Mucosa of gallbladder (tissue), 1 donor: ENCODE data around the gene UBE2L3. TPM values are rescaled to one million over a fixed set of nuclear protein-coding genes. Genes with fewer than 3 reads are reported as not detected.
"Not testable (repeated sequence)": the region's sequence is repeated elsewhere in the genome, so short reads cannot be mapped to it uniquely, and the experiment has no call there.

Experiments used
- DNase-seq: peaks from one replicate; pipeline ENCODE4 v3.0.0-alpha.2; 2020; ENCODE audit warnings: low spot score
- total RNA-seq: library from RNA; stranded (reverse); gene quantifications from one replicate; pipeline ENCODE4 v1.2.1, GENCODE V29; 2021
- donor health status: DM: no; HTN: no; CAD: no.

The UBE2L3 gene
- total RNA-seq, 1 donor from 2014 or later, result 55.4 TPM

DNA sequence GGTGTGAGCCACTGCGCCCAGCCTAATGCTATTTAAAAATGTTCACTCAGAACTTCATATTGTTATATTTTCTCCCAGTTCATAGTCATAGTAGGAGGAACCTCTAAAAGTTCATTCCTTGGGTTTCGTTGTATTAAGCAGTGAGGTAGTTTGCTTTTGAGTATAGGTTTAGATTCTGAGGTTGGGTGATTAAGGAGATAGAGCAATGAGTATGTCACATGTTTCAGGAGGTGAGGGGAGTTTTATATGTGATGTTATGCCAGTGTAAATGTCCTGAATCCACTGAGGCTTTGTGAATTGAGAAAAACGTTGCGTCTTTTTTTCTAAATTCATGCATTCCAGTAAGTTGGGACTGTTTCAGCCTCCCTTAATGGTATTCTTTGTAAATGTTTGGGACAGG lies 4.2 kb downstream of the UBE2L3 start:
- no peak for DNase-seq

DNA sequence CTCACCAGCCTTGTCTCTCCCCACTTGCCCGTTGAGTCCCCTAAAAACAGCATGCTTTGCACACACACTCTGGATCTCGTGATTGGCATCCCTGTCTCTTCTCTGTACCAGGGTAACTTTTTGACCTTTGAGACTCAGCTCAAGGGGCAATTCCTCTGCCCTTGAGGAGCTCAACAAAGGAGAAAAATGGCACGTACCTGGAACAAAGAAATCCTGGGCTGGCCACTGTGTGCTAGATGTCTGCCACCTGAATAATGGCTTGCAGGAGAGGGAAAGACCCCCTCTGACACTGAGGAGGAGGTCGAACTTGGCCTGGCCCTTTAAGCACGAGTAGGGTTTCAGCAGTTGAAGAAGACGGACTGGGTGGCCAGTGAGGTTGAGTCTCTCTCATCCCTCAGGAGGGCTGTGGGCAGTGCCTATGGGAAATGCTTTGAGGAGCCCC lies 5.8 kb downstream of the UBE2L3 start:
- no peak for DNase-seq

DNA sequence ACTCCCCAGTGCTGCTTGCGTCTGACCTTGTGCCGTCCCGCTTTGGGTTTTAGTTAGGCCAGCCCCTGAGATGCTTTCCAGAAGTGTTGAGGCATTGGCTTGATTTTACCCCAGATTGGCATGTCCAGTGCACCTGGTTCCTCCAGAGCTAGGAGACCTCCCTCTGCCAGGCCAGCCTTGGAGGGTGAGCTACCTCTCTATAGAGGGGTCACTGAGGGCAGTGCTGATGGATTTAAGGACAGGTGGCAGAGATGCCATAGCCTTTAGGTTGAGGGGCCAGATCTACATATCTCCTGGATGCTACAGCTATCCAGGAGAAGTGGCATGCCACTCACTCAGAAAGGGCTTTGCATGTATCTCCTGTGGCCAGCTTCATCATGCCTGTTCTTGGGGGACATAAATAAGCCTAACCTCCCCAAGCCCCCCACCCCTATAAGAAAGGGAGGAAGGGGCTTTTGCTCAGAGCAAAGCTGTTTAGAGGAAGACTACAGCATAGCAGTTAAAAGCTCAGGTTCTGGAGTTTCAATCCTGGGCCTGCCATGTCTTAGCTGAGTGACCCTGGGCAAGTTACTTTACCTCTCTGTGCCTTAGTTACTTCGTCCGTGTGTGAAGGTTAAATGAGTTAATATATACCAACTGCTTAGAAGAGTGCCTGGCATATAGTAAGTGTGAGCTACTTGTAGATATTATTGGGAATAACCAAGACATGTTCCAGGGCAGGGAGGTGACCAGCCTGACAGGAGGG lies 6.4 kb downstream of the UBE2L3 start:
- DNase-seq, result no peak

DNA sequence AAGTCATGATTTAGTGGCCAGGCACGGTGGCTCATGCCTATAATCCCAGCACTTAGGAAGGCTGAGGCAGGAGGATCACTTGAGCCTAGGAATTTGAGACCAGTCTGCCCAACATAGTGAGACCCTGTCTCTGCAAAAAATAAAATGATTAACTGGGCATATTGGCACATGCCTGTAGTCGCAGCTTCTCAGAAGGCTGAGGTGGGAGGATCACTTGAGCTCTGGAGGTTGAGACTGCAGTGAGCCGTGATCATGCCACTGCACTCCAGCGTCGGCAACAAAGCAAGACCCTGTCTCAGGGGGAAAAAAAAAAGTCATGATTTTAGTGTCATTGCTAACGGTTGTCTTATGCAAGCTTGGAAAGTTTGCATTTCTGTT lies 11.9 kb downstream of the UBE2L3 start:
- no peak for DNase-seq

DNA sequence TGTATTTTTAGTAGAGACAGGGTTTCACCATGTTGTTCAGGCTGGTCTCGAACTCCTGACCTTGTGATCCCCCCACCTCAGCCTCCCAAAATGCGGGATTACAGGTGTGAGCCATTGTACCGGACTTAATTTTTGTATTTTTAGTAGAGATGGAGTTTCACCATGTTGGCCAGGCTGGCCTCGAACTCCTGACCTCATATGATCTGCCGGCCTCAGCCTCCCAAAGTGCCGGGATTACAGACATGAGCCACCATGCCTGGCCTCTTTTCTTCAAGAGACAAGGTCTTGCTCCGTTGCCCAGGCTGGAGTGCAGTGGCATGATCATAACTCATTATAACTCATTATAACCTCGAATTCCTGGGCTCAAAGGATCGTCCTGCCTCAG lies 13.1 kb downstream of the UBE2L3 start:
- not testable (repeated sequence) for DNase-seq

DNA sequence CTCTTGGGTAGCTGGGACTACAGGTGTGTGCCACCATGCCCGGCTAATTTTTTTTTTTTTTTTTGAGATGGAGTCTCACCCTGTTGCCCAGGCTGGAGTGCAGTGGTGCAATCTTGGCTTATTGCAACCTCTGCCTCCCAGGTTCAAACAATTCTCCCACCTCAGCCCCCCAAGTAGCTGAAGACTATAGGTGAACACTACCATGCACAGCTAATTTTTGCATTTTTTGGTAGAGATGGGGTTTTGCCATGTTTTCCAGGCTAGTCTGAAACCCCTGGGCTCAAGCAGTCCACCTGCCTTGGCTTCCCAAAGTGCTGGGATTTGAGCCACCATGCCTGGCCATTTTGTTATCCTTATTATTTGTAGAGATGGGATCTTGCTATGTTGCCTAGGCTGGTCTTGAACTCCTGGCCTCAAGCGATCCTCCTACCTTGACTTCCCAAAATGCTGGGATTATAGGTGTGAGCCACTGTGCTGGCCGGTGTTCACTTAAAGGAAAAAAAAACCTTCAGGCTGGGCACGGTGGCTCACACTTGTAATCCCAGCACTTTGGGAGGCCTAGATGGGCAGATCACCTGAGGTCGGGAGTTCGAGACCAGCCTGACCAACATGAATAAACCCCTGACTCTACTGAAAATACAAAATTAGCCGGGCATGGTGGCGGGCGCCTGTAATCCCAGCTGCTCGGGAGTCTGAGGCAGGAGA lies 13.6 kb downstream of the UBE2L3 start:
- not testable (repeated sequence) for DNase-seq

DNA sequence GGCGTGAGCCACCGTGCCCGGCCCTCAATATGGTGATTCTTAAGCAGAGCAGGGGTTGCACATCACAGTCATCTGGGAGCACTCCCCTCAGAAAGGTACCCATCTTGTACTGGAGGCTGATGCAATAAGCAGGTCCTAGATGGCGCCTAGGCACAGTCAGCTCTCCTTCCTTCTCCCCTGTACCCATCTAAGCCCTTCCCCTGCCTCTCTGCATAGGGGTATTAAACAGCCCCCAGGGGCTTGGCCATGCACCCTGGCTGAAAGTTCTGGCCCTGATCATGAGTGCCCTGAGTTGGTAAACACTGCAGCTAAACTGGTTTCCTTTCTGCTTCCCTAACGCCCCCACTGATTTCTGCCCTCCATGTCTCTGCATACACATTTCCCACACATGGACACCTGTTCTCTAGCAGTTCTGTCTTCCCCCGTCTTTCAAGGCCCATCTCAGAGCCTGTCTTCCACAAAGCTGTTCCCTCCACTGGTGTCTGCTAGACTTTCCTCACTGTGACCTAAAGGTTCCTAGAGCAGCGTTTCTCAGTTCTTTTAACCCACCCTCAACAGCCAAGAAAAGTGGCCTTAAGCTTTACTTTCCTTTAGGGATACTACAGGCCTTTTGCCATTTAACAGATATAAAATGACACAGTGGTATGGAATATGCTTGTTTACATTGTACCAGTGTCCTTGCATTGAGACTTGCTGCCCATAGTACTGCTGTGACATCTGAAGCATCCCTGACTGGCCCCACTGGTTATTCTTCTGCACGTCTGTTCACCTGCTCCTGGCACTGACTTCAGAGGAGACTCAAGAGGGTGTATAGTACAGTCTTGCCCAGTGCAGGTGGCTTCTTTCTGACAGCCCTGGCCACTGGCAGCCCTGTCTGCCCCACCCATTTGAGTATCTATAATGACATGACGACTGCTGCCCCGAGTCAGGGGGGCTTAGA lies 15.6 kb downstream of the UBE2L3 start:
- DNase-seq, result no peak

DNA sequence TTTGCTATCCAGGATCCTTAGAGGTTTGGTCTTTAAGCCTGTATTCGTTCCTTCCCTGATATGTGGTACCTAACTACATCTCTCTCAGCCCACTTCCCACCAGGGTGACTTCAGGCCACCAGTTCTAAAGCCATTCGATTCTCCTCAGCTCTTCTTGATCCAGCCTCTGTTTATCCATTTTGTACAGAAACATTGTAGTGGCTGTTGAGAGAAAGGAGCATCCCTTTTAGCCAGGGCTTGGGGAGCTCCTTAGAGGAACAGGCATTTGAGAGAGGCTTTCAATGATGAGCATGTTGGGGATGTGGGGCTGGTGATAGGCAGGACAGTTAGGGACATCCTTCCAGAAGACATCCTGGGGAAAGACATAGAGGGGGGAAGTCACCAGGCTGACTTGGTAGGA lies 17.9 kb downstream of the UBE2L3 start:
- no peak for DNase-seq

DNA sequence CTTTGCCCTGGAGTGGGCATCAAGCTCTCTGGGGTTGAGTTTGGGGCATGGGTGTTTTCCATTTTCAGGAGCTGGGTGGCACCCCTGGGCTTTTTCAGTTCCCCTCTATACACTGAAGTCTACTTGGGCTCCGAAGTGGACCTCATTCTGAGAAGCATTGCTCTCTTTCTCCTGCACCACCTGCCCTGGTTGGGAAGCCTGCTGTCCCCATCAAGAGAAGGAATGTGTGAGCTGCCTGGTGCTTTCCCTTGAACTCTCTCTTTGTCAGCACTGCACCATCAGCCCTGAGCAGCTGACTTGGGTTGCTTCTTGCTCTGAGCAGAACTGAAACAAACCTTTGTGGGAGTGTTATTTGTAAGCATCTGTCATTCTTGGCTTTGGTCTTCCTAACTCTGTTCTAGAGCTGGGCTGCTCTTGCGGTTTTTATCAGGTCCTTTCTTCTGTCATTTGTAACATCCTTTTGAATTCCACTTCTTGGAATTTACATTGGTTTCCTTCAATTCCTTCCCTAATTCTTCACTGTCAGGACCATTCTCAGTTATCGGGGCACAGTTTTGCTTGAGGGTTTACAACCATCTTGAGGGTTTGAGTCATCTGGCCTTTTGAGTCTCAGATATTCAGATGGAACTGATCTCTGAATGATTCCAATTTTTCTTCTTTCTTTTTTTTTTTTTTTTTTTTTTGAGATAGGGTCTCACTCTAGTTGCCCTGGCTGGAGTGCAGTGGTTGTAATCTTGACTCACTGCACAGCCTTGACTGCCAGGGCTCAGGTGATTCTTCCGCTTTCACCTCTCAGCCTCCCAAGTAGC lies 20.5 kb downstream of the UBE2L3 start:
- DNase-seq, result no peak

DNA sequence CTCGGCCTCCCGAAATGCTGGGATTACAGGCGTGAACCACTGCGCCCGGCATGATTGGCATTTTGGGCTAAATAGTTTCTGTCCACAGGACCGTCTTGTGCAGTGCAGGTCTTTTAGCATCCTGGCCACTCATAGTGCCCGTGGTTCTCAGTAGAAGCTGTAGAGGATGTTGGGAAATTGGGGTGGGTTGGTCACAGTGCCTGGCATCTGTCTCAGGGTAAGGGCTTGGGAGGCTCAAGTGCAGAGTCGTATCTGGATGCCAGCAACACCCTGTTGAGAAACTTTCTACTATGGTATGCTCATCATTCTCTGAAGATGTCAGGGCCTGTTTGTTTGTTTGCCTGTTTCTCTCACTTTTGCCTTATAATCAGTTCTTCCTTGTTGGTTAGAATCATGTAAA lies 21.9 kb downstream of the UBE2L3 start:
- DNase-seq, result no peak

DNA sequence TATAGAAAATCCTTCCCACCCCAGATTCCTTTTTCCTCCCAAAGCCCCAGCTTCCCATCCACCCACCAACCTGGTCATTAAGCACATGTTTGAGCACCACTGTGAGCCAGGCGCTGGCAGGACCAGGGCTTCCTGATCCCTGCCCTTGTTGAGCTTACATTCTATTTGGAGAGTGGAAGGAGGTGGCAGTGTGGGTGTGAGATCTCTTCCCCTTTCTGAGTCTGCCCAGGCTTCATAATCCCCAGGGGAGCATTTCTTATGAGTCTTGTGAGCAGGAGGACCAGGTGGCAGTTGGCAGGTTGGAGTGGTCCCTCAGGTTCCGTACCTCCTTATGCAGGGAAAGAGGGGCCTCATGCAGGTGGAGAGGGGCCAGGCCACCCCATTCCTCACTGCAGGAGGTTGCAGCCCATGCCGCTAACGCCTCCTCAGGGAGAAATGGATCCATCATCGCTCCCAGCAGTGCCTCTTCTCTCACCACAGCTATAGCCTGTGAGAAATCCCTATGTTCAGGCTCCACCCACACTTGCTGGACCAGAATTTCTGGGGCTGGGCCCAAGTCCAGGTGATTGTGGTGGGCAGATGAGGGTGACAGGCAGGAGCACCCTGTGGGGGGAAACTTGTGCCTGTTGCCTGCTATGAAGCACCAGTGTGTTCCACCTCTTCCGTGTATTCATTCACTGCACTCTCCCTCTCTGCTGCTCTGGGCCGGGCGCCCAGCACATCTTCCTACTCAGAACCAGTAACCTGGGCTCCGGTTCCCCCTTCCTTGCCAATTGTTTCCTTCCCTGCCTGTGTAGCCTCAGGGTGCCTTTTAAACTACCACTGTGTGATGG lies 23.5 kb downstream of the UBE2L3 start:
- DNase-seq, result no peak

DNA sequence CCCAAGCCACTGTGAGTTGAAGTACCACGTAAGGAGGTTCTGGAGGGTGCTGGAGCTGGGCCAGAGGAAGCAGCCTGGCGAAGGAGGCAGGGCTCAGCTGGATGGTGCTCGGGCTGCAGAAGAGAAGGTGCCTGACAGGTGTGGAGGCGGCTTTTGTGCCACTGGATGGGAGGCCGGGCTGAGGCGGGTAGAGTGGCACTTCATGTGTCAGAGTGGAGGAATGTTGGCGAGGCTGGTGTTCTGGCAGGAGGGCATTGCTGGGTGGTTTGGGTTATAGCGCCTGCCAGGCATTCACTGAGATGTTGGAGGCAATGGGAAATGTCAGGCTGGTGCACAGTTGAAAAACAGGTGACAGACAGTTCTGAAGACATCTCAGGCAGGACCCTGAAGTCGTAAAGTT lies 24.2 kb downstream of the UBE2L3 start:
- DNase-seq, result no peak

DNA sequence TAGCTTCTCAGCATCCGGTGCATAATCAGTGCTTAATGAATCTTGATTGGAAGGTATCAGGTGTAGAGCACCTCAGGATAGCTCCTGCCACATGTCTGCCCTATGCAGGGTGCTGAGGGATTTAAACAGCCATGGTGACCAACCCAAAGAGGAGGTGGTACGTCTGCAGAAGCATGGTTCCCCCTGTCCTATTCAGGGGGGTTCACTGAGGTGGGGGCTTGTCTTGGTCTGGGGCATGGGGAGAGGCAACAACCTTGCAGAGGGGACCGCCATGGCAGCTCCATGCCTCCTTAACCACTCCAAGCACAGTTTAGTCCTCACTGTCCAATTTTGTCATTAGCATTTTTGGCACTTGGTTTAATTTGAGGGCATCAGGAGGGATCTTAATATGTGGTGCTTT lies 24.9 kb downstream of the UBE2L3 start:
- DNase-seq, result no peak

DNA sequence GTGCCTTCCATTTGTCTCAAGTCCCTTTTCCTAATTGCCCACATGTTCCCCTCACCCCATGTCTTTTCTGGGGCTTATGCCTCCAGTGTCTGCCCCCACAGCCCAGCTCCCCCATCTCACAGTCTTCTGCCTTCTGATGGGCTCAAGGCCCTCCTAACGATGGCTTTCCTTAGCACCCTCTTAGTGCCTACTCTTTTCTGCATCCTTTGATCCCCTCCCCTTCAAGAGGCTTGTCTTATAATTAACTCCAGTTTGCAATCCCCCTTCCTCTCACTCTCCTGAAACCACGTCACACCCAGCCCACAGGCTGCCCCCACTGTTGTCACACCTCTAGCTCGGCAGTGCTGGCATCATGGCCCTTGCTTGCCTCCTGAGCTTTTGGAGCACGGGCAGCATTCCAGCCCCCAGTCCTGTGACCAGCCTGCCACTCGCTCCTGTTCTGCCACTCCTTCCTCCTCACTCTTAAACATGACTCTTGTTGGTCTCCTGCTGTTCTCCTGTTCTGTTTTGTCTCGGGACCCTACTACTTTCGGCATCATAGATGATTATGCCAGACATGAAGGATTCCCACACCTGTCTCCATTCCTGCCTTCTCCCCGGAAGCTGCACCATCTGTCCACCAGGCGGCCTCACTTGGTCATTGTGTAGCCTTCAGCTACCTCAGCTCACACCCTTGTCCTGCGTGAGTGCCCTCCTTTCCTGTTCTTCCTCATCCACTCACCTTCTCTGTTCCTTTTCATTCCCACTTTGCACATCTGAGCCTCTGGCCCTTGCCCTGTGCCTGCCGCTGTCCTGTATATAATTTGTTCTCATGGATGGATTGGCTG lies 26.1 kb downstream of the UBE2L3 start:
- no peak for DNase-seq

DNA sequence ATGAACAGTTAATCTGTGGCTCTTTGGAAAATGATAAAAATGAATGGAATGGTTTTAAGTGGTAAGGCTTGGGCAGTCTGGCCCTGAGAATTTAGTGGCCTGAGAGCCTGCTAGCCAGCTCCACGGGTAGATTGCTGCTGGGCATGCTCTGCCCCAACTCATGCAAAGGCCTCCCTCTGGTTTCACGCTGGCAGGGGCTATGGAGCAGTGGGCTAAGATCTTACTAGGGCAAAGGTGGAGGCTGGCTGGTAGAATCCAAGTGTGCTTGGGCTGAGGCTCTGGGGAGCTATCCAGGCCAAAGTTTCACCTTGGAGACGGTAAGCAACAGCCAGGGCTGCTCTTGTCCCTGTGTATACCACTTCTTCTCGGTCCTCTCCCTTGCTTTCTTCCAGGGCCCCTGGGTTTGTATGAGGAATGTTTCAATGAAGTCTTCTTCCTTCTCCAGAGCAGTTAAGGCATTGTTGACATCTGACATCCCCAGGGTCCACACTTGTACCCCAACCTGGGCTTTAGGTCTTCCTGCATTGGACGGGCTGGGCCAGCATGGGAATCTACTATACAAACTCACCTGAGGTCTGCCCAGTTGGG lies 27.4 kb downstream of the UBE2L3 start:
- no peak for DNase-seq

DNA sequence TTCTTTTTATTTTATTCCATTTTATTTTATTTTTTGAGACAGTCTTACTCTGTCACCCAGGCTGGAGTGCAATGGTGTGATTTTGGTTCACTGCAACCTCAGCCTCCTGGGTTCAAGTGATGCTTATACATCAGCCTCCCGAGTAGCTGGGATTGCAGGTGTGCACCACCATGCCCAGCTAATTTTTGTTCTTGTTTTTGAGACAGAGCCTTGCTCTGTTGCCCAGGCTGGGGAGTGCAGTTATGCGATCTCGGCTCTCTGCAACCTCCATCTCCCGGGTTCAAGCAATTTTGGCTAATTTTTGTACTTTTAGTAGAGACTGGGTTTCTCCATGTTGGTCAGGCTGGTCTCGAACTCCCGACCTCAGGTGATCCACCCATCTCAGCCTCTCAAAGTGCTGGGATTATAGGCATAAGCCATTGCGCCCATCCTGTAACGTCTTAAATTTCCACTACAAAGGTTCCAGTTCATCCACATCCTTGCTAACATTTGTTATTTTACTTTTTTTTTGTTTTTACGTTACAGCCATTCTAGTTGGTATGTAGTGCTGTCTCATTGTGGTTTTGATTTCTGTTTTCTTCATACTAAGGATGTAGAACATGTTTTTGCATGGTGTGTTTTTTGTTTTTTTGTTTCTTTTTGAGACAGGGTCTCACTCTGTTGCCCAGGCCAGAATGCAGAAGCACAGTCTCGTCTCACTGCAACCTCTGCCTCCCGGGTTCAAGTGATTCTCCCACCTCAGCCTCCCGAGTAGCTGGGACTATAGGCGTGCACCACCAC lies 29.0 kb downstream of the UBE2L3 start:
- DNase-seq, result not testable (repeated sequence)

DNA sequence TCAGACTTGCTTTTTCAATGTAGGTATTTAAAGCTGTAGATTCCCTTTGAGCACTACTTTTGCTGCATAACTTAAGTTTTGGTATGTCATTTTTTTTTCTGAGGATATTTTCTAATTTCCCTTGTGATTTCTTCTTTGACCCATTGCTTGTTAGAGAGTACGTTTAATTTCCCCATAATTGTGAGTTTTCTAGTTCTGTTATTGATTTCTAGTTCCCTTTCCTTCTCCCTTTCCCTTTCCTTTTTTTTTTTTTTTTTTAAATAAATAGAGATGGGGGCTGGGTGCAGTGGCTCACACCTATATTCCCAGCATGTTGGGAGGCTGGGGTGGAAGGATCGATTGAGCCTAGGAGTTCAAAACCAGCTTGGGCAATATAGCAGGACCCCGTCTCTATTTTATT lies 30.8 kb downstream of the UBE2L3 start:
- no peak for DNase-seq

DNA sequence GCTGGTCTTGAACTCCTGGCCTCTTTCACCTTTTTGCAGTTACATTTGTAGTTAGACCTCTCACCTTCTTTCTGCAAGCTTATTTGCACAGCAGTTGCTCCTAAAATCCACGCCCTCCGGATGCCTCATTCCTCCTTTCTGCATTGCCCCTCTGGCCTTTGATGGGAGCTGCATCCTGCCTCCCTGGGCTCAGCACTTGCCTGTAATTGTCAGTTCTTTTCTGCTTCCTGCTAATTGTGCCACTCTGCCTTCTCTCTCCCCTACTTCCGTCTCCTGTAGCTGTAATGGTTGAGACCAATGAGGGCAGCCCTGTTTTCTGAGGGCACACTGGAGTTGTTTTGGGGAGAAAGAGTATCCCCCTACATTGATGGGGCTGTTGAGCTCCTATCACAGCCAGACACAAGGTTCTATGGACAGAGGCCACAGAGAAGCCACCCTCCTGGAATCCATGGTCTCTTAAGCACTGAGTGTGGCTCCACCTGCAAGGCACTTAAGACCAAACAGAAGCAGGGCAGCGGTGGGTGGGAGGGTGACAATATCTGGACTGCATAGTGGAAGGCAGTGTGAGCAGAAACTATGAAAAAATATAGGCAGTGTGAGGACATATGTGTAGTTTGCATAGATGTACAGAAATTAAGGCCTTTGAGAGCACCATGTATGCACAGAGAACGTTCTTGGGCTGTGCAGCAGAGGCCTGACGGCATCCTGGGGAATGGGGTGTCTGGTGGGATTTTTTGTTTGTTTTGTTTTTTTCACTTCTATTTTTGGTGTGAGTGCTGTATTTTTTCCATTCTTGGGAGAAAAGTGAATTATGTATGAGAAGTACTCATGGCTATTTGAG lies 31.8 kb downstream of the UBE2L3 start:
- no peak for DNase-seq
